PC-3 (cell line): ENCODE results near the gene OCA2. TPM values are rescaled to one million over a fixed set of nuclear protein-coding genes. Genes with fewer than 3 reads are reported as not detected.

Source experiments
- ATAC-seq: fragments of 200-7000 bp; cut with Tn5 transposase; 2 replicates; pipeline ENCODE4 v1.9.1; 2020; ENCODE audit warnings: mild to moderate bottlenecking, moderate library complexity
- BruUV-seq: library from RNA; stranded (reverse); fragments of 400-500 nt; replicated peaks from 2 replicates; lab custom pipeline; 2021; lab: Mats Ljungman, UMichigan
- CTCF ChIA-PET: fragments of 300-600 bp; sonication (Branson Sonifier 250); formaldehyde crosslinking; loops from one replicate; lab custom pipeline; 2022; ENCODE audit warnings: antibody characterized with exemption; lab: Charles Lee
- POLR2A ChIA-PET: fragments of 300-600 bp; sonication (Branson Sonifier 250); formaldehyde crosslinking; loops from one replicate; lab custom pipeline; 2022; ENCODE audit warnings: antibody characterized with exemption; ENCODE audit not compliant: unreplicated experiment; lab: Charles Lee
- DNase-seq: peaks from one replicate; pipeline ENCODE4 v3.0.0-alpha.2; 2015
- H2AFZ ChIP-seq: fragments of 300-600 bp; sonication (generic); 2 replicates; pipeline ENCODE4 v1.6.0; 2016; ENCODE audit warnings: antibody characterized with exemption, low read length
- H3F3A ChIP-seq: fragments of 300-600 bp; sonication (generic); one replicate; pipeline ENCODE4 v1.6.0; 2017; ENCODE audit warnings: antibody characterized with exemption, low read length, control low read depth, mild to moderate bottlenecking; ENCODE audit not compliant: unreplicated experiment
- H3K27ac ChIP-seq: fragments of 300-600 bp; sonication (generic); 2 replicates; pipeline ENCODE4 v1.5.1; 2016; ENCODE audit warnings: mild to moderate bottlenecking, low read length
- H3K27me3 ChIP-seq: fragments of 300-600 bp; sonication (generic); 2 replicates; pipeline ENCODE4 v1.6.1; 2016; ENCODE audit warnings: low read length, mixed read lengths
- H3K36me3 ChIP-seq: fragments of 300-600 bp; sonication (generic); 2 replicates; pipeline ENCODE4 v1.6.1; 2016; ENCODE audit warnings: low read depth, mixed run types, low read length, mixed read lengths
- H3K4me1 ChIP-seq: fragments of 300-600 bp; sonication (generic); 2 replicates; pipeline ENCODE4 v1.5.1; 2016; ENCODE audit warnings: low read length; ENCODE audit not compliant: insufficient read depth
- H3K4me2 ChIP-seq: fragments of 300-600 bp; sonication (generic); 2 replicates; pipeline ENCODE4 v1.6.0; 2016; ENCODE audit warnings: low read length
- H3K4me3 ChIP-seq: fragments of 300-600 bp; sonication (generic); 2 replicates; pipeline ENCODE4 v1.5.1; 2016; ENCODE audit warnings: mild to moderate bottlenecking, low read length, mixed read lengths
- H3K79me2 ChIP-seq: fragments of 300-600 bp; sonication (generic); 2 replicates; pipeline ENCODE4 v1.6.1; 2017; ENCODE audit warnings: low read length, mixed read lengths
- H3K9ac ChIP-seq: fragments of 300-600 bp; sonication (generic); 2 replicates; pipeline ENCODE4 v1.6.0; 2016; ENCODE audit warnings: mild to moderate bottlenecking, low read length
- H3K9me2 ChIP-seq: fragments of 300-600 bp; sonication (generic); replicated peaks from 2 replicates; pipeline ENCODE4 v1.6.1; 2016; ENCODE audit warnings: mixed run types, low read length, mixed read lengths
- H3K9me3 ChIP-seq: fragments of 300-600 bp; sonication (generic); 2 replicates; pipeline ENCODE4 v1.6.1; 2016; ENCODE audit warnings: low read length, mixed read lengths
- H4K20me1 ChIP-seq: fragments of 300-600 bp; sonication (generic); 2 replicates; pipeline ENCODE4 v1.6.1; 2016; ENCODE audit warnings: low read length, mixed read lengths
- CTCF ChIP-seq: fragments of 300-600 bp; sonication (generic); conservative IDR thresholded peaks from 2 replicates; pipeline ENCODE4 v1.5.1; 2017; ENCODE audit warnings: antibody characterized with exemption, low read depth, mild to moderate bottlenecking, low read length
- EZH2 ChIP-seq: fragments of 300-600 bp; sonication (generic); IDR thresholded peaks from one replicate; pipeline ENCODE4 v1.6.1; 2017; ENCODE audit warnings: antibody characterized with exemption, mild to moderate bottlenecking, low read length; ENCODE audit not compliant: unreplicated experiment
- EZH2phosphoT487 ChIP-seq: fragments of 300-600 bp; sonication (generic); IDR thresholded peaks from 2 replicates; pipeline ENCODE4 v1.6.1; 2018; ENCODE audit warnings: mild to moderate bottlenecking, antibody characterized with exemption, low read length, borderline replicate concordance
- intact Hi-C: fragments of 100-400 bp; cut with micrococcal nuclease; formaldehyde crosslinking; loops from 2 replicates; pipeline ENCODE4 v1.9.0; 2023
- total RNA-seq: library from RNA; depleted of rRNA; stranded (reverse); fragments of >200 nt; gene quantifications from 2 replicates; pipeline ENCODE4 v1.2.3, GENCODE V29; 2014

Gene OCA2
- total RNA-seq, 1 experiment from 2014 or later: not detected

- no peak for TF ChIP-seq EZH2phosphoT487
- no peak for TF ChIP-seq EZH2
- TF ChIP-seq CTCF: no peak
- Histone ChIP-seq H3K9me2 (no peaks in the 10 kb centered on the region), H3K36me3 (no peaks in the 10 kb centered on the region), H3K4me1 (no peaks in the 10 kb centered on the region), H4K20me1 (no peaks in the 10 kb centered on the region), H3K27me3 (no peaks in the 10 kb centered on the region), H3K4me2 (no peak overlapping the region), H3K79me2 (no peaks in the 10 kb centered on the region), H3F3A (no peaks in the 10 kb centered on the region), H3K9me3 (peaks cover 6% of the 10 kb centered on the region; the same call in 1 of the 2 replicates), H3K27ac (no peak overlapping the region), H3K9ac (no peak overlapping the region), H3K4me3 (no peak overlapping the region), H2AFZ (no peak overlapping the region)
- intact Hi-C loops: no loop called here
- DNase-seq (no peak), ATAC-seq (no peak)
- ChIA-PET CTCF (no interaction called here), POLR2A (no interaction called here)
- no TSS peak for BruUV-seq
These were observed 131.6 kb downstream of the OCA2 start for GRCh38 chr15:27967541-27967940.

GRCh38 chr15:27965546-27965945, 133.6 kb downstream of the OCA2 start:
- intact Hi-C loops: no loop called here
- no peak for TF ChIP-seq EZH2
- no peak for TF ChIP-seq CTCF
- TF ChIP-seq EZH2phosphoT487: no peak
- DNase-seq: no peak

DNA sequence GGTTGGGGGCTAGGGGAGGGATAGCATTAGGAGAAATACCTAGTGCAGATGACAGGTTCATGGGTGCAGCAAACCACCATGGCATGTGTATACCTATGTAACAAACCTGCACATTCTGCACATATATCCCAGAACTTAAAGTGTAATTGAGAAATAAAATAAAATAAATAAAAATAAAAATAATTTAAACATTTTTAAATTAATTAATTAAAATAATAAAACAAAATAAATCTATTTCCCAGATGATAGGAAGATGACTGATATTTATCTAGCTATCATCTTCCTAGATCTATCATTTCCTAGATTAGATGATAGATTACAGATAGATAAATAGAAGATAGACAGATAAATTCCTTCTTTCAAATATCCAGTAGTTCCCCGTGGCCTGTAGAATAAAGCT, 137.3 kb downstream of the OCA2 start:
- H3K4me3 ChIP-seq: no peak overlapping the region
- H3K9me2 ChIP-seq: no peaks in the 10 kb centered on the region
- ATAC-seq (no peak), DNase-seq (no peak)
- intact Hi-C loops: no loop called here
- no peak overlapping the region for H3K27ac ChIP-seq
- ChIA-PET POLR2A (no interaction called here), CTCF (no interaction called here)
- no peak overlapping the region for H3K4me2 ChIP-seq
- H4K20me1 ChIP-seq: no peaks in the 10 kb centered on the region
- no peaks in the 10 kb centered on the region for H3K27me3 ChIP-seq
- H3K4me1 ChIP-seq: no peaks in the 10 kb centered on the region
- no peak overlapping the region for H3K9ac ChIP-seq
- BruUV-seq: no TSS peak
- no peak overlapping the region for H2AFZ ChIP-seq
- H3K36me3 ChIP-seq: no peaks in the 10 kb centered on the region
- no peaks in the 10 kb centered on the region for H3F3A ChIP-seq
- no peaks in the 10 kb centered on the region for H3K79me2 ChIP-seq
- H3K9me3 ChIP-seq: 0 out of 2 replicates have a peak, but pooled peaks cover 6% of the 10 kb centered on the region
- TF ChIP-seq CTCF: no peak
- TF ChIP-seq EZH2phosphoT487: no peak
- no peak for TF ChIP-seq EZH2

More at GRCh38 chr15:27965546-27965945, 133.6 kb downstream of the OCA2 start:
- H3K36me3 ChIP-seq: no peaks in the 10 kb centered on the region
- no peak overlapping the region for H3K9ac ChIP-seq
- no peaks in the 10 kb centered on the region for H4K20me1 ChIP-seq
- H3K27ac ChIP-seq: no peak overlapping the region
- POLR2A ChIA-PET: no interaction called here
- no peak for ATAC-seq
- BruUV-seq: no TSS peak
- CTCF ChIA-PET: no interaction called here
- H3K79me2 ChIP-seq: no peaks in the 10 kb centered on the region
- H3K4me3 ChIP-seq: no peak overlapping the region
- H3K9me3 ChIP-seq: peaks cover 6% of the 10 kb centered on the region; the same call in 1 of the 2 replicates
- no peaks in the 10 kb centered on the region for H3F3A ChIP-seq
- H3K4me1 ChIP-seq: no peaks in the 10 kb centered on the region
- no peaks in the 10 kb centered on the region for H3K27me3 ChIP-seq
- no peak overlapping the region for H2AFZ ChIP-seq
- H3K4me2 ChIP-seq: no peak overlapping the region
- H3K9me2 ChIP-seq: no peaks in the 10 kb centered on the region
